Measurements from ENCODE around the gene ENTPD6.
"Not testable (repeated sequence)": the region's sequence is repeated elsewhere in the genome, so short reads cannot be mapped to it uniquely, and the experiment has no call there.

The ENTPD6 gene

GRCh38 chr20:25259358-25259757, 63.8 kb downstream of the ENTPD6 start:
- no peak for FAIRE-seq

- no peak for FAIRE-seq
Measured at GRCh38 chr20:25259788-25260254, 64.3 kb downstream of the ENTPD6 start.

GRCh38 chr20:25260770-25261437, 65.4 kb downstream of the ENTPD6 start:
- not testable (repeated sequence) for FAIRE-seq

GRCh38 chr20:25269057-25269832, 73.7 kb downstream of the ENTPD6 start:
- no peak for FAIRE-seq

- FAIRE-seq, result no peak
Measured at GRCh38 chr20:25269833-25270170, 74.3 kb downstream of the ENTPD6 start.

- no peak for FAIRE-seq
Measured at GRCh38 chr20:25270829-25271251, 75.3 kb downstream of the ENTPD6 start.

- FAIRE-seq, result no peak
Measured at GRCh38 chr20:25271486-25272222, 76.1 kb downstream of the ENTPD6 start.

GRCh38 chr20:25272223-25273000, 76.9 kb downstream of the ENTPD6 start:
- FAIRE-seq, result no peak

- no peak for FAIRE-seq
Measured at GRCh38 chr20:25273046-25273445, 77.5 kb downstream of the ENTPD6 start.

GRCh38 chr20:25273541-25274358, 78.2 kb downstream of the ENTPD6 start:
- no peak for FAIRE-seq

GRCh38 chr20:25274481-25274880, 79.0 kb downstream of the ENTPD6 start:
- no peak for FAIRE-seq

GRCh38 chr20:25274891-25275812, 79.6 kb downstream of the ENTPD6 start:
- FAIRE-seq, result no peak

GRCh38 chr20:25275813-25276532, 80.5 kb downstream of the ENTPD6 start:
- FAIRE-seq, result no peak
